PC-3 (cell line): Measurements from ENCODE around the gene ELMOD3. TPM values are rescaled to one million over a fixed set of nuclear protein-coding genes. Genes with fewer than 3 reads are reported as not detected.
"Not testable (repeated sequence)": the region's sequence is repeated elsewhere in the genome, so short reads cannot be mapped to it uniquely, and the experiment has no call there.

Source experiments
- ATAC-seq: fragments of 200-7000 bp; cut with Tn5 transposase; 2 replicates; pipeline ENCODE4 v1.9.1; 2020; ENCODE audit warnings: mild to moderate bottlenecking, moderate library complexity
- BruUV-seq: library from RNA; stranded (reverse); fragments of 400-500 nt; replicated peaks from 2 replicates; lab custom pipeline; 2021; lab: Mats Ljungman, UMichigan
- CTCF ChIA-PET: fragments of 300-600 bp; sonication (Branson Sonifier 250); formaldehyde crosslinking; loops from one replicate; lab custom pipeline; 2022; ENCODE audit warnings: antibody characterized with exemption; lab: Charles Lee
- POLR2A ChIA-PET: fragments of 300-600 bp; sonication (Branson Sonifier 250); formaldehyde crosslinking; loops from one replicate; lab custom pipeline; 2022; ENCODE audit warnings: antibody characterized with exemption; ENCODE audit not compliant: unreplicated experiment; lab: Charles Lee
- DNase-seq: peaks from one replicate; pipeline ENCODE4 v3.0.0-alpha.2; 2015
- H2AFZ ChIP-seq: fragments of 300-600 bp; sonication (generic); 2 replicates; pipeline ENCODE4 v1.6.0; 2016; ENCODE audit warnings: antibody characterized with exemption, low read length
- H3F3A ChIP-seq: fragments of 300-600 bp; sonication (generic); one replicate; pipeline ENCODE4 v1.6.0; 2017; ENCODE audit warnings: antibody characterized with exemption, low read length, control low read depth, mild to moderate bottlenecking; ENCODE audit not compliant: unreplicated experiment
- H3K27ac ChIP-seq: fragments of 300-600 bp; sonication (generic); 2 replicates; pipeline ENCODE4 v1.5.1; 2016; ENCODE audit warnings: mild to moderate bottlenecking, low read length
- H3K27me3 ChIP-seq: fragments of 300-600 bp; sonication (generic); 2 replicates; pipeline ENCODE4 v1.6.1; 2016; ENCODE audit warnings: low read length, mixed read lengths
- H3K36me3 ChIP-seq: fragments of 300-600 bp; sonication (generic); 2 replicates; pipeline ENCODE4 v1.6.1; 2016; ENCODE audit warnings: low read depth, mixed run types, low read length, mixed read lengths
- H3K4me1 ChIP-seq: fragments of 300-600 bp; sonication (generic); 2 replicates; pipeline ENCODE4 v1.5.1; 2016; ENCODE audit warnings: low read length; ENCODE audit not compliant: insufficient read depth
- H3K4me2 ChIP-seq: fragments of 300-600 bp; sonication (generic); 2 replicates; pipeline ENCODE4 v1.6.0; 2016; ENCODE audit warnings: low read length
- H3K4me3 ChIP-seq: fragments of 300-600 bp; sonication (generic); 2 replicates; pipeline ENCODE4 v1.5.1; 2016; ENCODE audit warnings: mild to moderate bottlenecking, low read length, mixed read lengths
- H3K79me2 ChIP-seq: fragments of 300-600 bp; sonication (generic); 2 replicates; pipeline ENCODE4 v1.6.1; 2017; ENCODE audit warnings: low read length, mixed read lengths
- H3K9ac ChIP-seq: fragments of 300-600 bp; sonication (generic); 2 replicates; pipeline ENCODE4 v1.6.0; 2016; ENCODE audit warnings: mild to moderate bottlenecking, low read length
- H3K9me2 ChIP-seq: fragments of 300-600 bp; sonication (generic); replicated peaks from 2 replicates; pipeline ENCODE4 v1.6.1; 2016; ENCODE audit warnings: mixed run types, low read length, mixed read lengths
- H3K9me3 ChIP-seq: fragments of 300-600 bp; sonication (generic); 2 replicates; pipeline ENCODE4 v1.6.1; 2016; ENCODE audit warnings: low read length, mixed read lengths
- H4K20me1 ChIP-seq: fragments of 300-600 bp; sonication (generic); 2 replicates; pipeline ENCODE4 v1.6.1; 2016; ENCODE audit warnings: low read length, mixed read lengths
- EZH2 ChIP-seq: fragments of 300-600 bp; sonication (generic); IDR thresholded peaks from one replicate; pipeline ENCODE4 v1.6.1; 2017; ENCODE audit warnings: antibody characterized with exemption, mild to moderate bottlenecking, low read length; ENCODE audit not compliant: unreplicated experiment
- EZH2phosphoT487 ChIP-seq: fragments of 300-600 bp; sonication (generic); IDR thresholded peaks from 2 replicates; pipeline ENCODE4 v1.6.1; 2018; ENCODE audit warnings: mild to moderate bottlenecking, antibody characterized with exemption, low read length, borderline replicate concordance
- intact Hi-C: fragments of 100-400 bp; cut with micrococcal nuclease; formaldehyde crosslinking; loops from 2 replicates; pipeline ENCODE4 v1.9.0; 2023
- total RNA-seq: library from RNA; depleted of rRNA; stranded (reverse); fragments of >200 nt; gene quantifications from 2 replicates; pipeline ENCODE4 v1.2.3, GENCODE V29; 2014
- TF ChIP-seq, protein P1 (sequence below): fragments of 300-600 bp; sonication (generic); conservative IDR thresholded peaks from 2 replicates; pipeline ENCODE4 v1.5.1; 2017; ENCODE audit warnings: antibody characterized with exemption, low read depth, mild to moderate bottlenecking, low read length

Gene ELMOD3
- total RNA-seq, 1 experiment from 2014 or later: 19.0 TPM

DNA sequence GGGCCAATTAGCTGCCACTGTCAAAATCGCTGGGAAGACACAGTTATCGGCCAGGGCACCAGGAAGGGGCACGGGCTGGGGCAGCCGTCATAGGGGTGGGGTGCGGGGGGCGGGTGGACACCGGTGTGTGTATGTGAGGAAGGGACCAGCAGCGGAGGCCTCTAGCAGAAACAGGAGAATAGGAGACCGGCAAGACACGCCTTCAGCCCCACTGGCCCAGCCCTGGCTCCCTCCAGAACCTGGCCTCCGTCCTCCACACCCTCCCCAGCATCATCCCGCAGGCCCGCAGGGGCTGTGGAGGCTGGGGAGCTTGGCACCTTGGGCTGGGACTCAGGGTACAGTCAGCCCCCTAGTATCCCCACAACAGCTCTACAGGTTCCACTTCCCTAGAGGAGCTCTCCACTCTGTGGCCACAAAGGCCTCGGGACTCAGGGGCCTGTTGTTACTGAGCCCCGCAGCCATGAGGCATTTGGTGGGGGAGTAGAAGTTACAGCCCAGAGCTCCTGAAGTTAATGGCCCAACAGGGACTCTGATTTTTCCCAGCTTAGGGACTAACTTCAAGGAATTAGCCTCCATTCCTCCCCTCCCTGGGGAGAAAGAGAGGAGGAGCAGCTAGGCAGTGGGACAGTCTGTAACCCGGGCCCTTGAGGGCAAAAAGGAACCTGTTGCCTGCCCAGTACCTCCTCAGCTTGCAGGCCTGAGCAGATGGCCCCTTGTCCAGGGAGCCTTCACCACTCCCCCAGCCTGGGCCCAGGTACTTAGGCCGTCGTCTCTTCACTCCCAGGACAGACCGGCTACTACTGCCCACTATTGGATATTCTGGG, 83.8 kb downstream of the ELMOD3 start:
- DNase-seq (no peak), ATAC-seq (no peak)
- Histone ChIP-seq H3K36me3 (no peaks in the 10 kb centered on the region), H3K4me3 (peak overlapping the region; percentile 42; the same call in 1 of the 2 replicates), H3K9ac (peak overlapping the region; percentile 35; the same call in 1 of the 2 replicates), H2AFZ (no peak overlapping the region), H3K27ac (no peak overlapping the region), H3K4me1 (peaks cover 26% of the 10 kb centered on the region), H3F3A (peaks cover 4% of the 10 kb centered on the region), H3K9me2 (no peaks in the 10 kb centered on the region), H3K27me3 (no peaks in the 10 kb centered on the region), H3K79me2 (no peaks in the 10 kb centered on the region), H3K9me3 (no peaks in the 10 kb centered on the region), H4K20me1 (no peaks in the 10 kb centered on the region), H3K4me2 (peak overlapping the region; percentile 52)
- BruUV-seq: TSS peak; percentile 88
- intact Hi-C loops: loop anchor here (5.0 kb wide), 1 partner anchor 59 kb away; no protein-coding TSS in a partner anchor
- TF ChIP-seq EZH2 (no peak), EZH2phosphoT487 (no peak)
- TF ChIP-seq, protein P1, sequence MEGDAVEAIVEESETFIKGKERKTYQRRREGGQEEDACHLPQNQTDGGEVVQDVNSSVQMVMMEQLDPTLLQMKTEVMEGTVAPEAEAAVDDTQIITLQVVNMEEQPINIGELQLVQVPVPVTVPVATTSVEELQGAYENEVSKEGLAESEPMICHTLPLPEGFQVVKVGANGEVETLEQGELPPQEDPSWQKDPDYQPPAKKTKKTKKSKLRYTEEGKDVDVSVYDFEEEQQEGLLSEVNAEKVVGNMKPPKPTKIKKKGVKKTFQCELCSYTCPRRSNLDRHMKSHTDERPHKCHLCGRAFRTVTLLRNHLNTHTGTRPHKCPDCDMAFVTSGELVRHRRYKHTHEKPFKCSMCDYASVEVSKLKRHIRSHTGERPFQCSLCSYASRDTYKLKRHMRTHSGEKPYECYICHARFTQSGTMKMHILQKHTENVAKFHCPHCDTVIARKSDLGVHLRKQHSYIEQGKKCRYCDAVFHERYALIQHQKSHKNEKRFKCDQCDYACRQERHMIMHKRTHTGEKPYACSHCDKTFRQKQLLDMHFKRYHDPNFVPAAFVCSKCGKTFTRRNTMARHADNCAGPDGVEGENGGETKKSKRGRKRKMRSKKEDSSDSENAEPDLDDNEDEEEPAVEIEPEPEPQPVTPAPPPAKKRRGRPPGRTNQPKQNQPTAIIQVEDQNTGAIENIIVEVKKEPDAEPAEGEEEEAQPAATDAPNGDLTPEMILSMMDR: no peak
- ChIA-PET CTCF (no interaction called here), POLR2A (interaction anchor here (0.9 kb wide), 1 partner anchor 104 kb away, joined by 3 read pairs; no protein-coding TSS in a partner anchor)

DNA sequence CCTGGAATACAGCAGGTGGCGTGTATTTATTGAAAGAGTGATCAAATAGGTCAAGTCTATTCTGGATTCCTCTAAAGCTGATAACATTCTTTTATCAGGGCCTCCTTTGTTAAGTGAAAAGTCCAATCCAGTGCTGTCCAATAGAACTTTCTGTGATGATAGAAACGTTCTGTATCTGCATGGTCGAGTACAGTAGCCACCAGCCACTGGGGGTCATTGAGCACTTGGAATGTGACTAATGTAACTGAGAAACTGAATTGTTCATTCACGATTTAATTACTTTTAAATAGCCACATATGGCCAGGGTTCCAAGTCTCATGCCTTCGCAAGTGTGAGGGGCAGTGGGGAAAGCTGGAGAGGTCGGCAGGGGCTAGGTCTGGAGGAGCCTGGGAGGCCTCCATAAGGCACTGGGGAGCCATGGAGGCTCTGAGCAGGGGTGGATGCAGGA, 84.5 kb downstream of the ELMOD3 start:
- no peak overlapping the region for H3K27ac ChIP-seq
- intact Hi-C loops: loop anchor here (5.0 kb wide), 1 partner anchor 58 kb away; no protein-coding TSS in a partner anchor
- H3K4me1 ChIP-seq: peaks cover 20% of the 10 kb centered on the region

DNA sequence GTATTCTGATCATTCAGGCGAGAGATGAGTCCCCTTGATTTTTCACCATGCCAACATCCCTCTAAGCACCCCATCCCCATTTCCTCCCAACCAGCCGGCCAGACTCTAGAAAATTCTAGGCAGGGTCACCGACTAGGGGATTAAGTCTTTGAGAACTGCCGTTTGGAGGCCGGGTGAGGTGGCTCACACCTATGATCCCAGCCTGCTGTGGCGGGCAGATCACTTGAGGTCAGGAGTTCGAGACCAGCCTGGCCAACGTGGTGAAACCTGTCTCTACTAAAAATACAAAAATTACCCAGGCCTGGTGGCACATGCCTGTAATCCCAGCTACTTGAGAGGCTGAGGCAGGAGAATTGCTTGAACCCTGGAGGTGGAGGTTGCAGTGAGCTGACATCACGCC, 85.0 kb downstream of the ELMOD3 start:
- POLR2A ChIA-PET, CTCF ChIA-PET, DNase-seq, H3K79me2 ChIP-seq, H3K9me3 ChIP-seq, ATAC-seq, H3K27me3 ChIP-seq, H2AFZ ChIP-seq, H3K9me2 ChIP-seq, H3K27ac ChIP-seq, H3F3A ChIP-seq, H3K36me3 ChIP-seq, BruUV-seq, H3K4me2 ChIP-seq, H4K20me1 ChIP-seq, H3K4me3 ChIP-seq, H3K9ac ChIP-seq: not testable (repeated sequence)
- peaks cover 17% of the 10 kb centered on the region; the same call in 1 of the 2 replicates for H3K4me1 ChIP-seq
- intact Hi-C loops: loop anchor here (5.0 kb wide), 1 partner anchor 58 kb away; no protein-coding TSS in a partner anchor

More for the DNA sequence above, 84.5 kb downstream of the ELMOD3 start:
- no TSS peak for BruUV-seq
- TF ChIP-seq, protein P1: no peak
- TF ChIP-seq EZH2phosphoT487 (no peak), EZH2 (no peak)
- Histone ChIP-seq H3K36me3 (no peaks in the 10 kb centered on the region), H3K9me2 (no peaks in the 10 kb centered on the region), H2AFZ (no peak overlapping the region), H3K27me3 (no peaks in the 10 kb centered on the region), H3K4me3 (no peak overlapping the region), H3K9me3 (no peaks in the 10 kb centered on the region), H3F3A (peaks cover 4% of the 10 kb centered on the region), H3K79me2 (no peaks in the 10 kb centered on the region), H3K4me2 (no peak overlapping the region), H3K9ac (no peak overlapping the region), H4K20me1 (no peaks in the 10 kb centered on the region)
- POLR2A ChIA-PET: interaction anchor here (0.9 kb wide), 1 partner anchor 103 kb away, joined by 3 read pairs; no protein-coding TSS in a partner anchor
- ATAC-seq: no peak
- CTCF ChIA-PET: no interaction called here
- no peak for DNase-seq
